Measurements from ENCODE around the gene FIBCD1.

The FIBCD1 gene, protein sequence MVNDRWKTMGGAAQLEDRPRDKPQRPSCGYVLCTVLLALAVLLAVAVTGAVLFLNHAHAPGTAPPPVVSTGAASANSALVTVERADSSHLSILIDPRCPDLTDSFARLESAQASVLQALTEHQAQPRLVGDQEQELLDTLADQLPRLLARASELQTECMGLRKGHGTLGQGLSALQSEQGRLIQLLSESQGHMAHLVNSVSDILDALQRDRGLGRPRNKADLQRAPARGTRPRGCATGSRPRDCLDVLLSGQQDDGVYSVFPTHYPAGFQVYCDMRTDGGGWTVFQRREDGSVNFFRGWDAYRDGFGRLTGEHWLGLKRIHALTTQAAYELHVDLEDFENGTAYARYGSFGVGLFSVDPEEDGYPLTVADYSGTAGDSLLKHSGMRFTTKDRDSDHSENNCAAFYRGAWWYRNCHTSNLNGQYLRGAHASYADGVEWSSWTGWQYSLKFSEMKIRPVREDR

DNA sequence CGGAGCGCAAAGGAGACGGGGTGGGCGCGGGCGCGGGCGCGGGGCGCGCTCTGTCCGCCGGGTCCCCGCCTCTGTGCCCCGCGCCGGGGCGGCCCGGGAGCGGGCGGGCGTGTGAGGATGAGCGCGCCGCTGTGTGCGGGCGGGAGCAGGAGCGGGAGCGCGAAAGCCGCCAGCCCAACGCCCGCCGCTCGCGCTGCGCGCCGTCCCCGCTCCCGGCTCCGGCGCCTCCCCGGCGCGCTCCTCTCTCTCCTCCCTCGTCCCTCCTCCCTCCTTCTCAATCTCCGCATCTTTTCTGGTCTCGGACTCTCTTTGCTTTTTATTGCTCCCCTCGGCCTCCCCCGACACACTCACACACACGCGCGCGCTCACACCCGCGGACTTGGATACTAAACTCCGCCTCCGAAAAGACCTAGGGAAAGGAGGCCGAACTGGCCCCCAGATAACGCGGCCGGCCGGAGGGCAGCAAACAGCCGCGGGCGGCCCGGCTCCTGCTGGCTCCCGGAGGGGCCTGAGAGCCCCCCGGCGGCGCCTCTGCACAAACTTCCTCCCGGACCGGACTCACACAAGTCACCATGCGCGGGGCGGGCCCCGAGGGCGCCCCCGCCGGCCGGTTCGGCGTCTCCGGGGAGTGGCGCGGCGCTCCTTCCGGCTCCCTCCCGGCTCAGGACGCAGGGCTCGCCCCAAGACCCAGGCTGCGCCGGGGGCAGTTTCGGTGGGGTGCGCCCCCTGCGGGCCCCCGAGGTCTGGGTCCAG, at the start of gene FIBCD1:
Gene FIBCD1 (minus strand): TSS at position 596 of the 753 bp plus-strand sequence. CDS start 640 bp downstream, outside the sequence.
- no peak for DNase-seq (ENCODE audit: low read depth)

DNA sequence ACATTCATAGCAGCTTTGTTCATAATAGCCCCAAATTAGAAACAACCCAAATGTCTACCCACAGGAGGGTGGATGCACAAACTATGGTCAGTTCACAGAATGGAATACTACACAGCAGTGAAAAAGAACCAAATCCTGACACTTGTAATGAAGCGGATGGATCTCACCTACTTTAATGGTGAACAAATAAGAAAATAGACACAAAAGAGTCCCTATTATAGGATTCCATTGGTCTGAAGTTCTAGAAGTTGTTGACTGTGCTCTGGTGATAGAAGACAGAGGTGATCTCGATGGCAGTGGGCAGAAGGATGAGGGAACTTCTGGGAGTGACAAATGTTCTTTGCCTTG, 49.3 kb upstream of the FIBCD1 start:
- no peak for DNase-seq (ENCODE audit: low read depth)

DNA sequence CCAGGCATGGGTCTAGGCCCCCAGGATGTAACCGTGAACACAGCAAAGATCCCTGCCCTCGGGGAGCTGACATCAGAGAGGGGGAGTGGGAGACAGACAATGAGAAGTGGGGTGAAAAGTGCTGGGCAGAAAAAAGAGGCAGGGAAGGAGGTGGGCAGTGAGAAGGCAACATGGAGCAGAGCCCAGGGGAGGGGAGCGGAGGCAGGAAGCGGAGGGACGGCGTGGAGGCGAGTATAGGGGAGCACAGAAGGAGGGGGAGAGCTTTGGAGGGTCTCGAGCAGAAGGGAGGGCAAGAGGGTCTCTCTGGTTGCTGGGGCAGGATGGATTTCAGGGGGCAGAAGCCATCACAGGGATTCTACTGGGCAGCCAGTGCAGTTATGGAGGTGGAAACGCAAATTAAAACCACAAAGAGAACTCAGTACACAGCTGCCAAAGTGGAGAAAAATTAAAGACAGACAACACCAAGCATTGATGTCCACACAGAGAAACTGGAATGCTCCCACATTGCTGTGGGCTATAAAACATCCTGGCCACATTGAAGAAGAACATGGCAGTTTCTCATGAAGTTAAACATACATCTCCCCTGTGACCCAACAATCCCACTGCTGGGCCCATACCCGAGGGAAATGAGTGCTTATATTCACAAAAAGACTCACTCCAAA, 48.8 kb upstream of the FIBCD1 start:
- no peak for DNase-seq (ENCODE audit: low read depth)

DNA sequence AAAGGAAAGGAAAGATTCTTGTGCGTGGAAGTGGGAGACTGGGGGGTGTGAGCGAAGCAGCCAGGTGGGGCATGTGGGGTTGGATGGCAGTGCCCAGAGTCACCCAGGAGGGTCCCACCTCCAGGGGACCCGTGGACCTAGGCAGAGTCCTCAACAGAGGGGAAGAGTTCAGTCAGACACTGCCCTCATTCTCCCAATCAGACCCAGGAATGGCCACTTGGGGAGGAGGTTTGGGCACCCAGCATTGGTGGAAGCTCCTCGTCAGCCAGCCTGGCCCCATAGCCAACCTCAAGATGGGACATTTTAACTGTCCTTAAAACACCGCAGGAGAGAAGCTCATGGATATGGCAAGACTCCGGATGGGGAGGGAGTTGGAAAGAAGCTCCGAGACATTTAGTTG, 48.0 kb upstream of the FIBCD1 start:
- DNase-seq (ENCODE audit: low read depth), result no peak

DNA sequence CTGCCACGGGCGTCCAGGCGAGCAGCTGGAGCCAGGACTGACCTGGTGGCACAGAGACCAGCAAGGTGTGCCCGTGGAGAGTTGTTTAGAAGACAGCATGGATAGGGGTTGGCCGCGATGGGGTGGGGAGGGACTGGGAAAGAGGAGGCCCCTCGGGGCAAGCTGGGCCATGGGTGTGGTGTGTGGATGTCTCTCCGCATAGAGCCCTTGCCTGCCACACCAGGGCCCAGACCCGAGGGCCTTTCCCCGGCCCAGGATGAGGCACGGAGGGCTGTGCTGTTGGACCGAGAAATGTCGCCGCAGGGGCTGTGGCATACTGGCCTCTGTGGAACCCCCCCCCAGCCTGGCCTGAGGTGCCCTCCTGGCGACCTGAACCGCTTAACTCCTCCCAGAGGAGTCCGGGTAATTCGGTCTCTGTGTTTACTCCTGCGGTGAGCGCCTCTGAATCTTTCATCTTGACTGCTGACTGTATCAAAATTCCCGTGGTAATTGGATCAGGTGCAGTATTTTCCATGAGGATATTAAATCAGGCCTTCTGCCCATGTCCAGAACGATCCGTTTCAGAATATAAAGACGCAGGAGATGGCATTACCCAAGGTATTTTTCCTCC, 47.4 kb upstream of the FIBCD1 start:
- no peak for DNase-seq (ENCODE audit: low read depth)

DNA sequence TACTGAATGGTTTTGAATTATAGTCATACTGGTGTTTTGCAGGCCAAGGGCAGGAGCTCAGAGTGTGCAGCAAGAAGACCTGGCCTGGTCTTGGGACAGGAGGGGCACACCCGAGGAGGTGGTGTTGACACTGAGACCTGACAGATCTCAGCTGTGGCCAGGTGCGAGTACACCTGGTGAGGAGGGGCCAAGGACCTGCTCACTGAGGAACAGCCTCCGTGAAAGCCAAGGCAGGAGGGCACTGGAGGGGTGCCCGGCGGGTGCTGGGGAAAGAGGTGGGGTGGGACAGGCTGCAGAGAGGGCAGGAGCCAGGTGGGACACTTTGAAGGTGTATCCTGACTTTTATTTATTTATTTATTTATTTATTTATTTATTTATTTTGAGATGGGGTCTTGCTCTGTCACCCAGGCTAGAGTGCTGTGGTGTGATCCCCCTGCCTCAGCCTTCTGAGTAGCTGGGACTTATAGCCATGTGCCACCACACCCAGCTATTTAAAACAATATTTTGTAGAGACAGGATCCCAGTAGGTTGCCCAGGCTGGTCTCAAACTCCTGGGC, 46.6 kb upstream of the FIBCD1 start:
- DNase-seq (ENCODE audit: low read depth), result no peak

DNA sequence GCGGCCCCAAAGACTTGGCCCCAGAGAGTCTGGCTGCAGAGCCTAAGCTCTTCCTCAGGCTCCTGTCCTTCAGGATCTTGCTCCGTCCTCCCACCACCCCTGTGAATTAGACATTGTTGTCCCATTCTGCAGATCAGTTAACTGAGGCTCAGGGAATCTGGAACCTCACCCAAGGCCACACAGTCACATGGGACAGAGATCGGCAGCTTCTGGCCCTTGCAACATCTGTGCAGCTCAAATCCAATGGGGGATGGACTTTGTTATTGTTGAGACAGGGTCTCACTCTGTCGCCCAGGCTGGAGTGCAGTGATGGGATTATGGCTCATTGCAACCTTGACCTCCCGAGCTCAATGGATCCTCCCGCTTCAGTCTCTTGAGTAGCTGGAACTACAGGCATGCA, 46.0 kb upstream of the FIBCD1 start:
- DNase-seq (ENCODE audit: low read depth), result no peak

DNA sequence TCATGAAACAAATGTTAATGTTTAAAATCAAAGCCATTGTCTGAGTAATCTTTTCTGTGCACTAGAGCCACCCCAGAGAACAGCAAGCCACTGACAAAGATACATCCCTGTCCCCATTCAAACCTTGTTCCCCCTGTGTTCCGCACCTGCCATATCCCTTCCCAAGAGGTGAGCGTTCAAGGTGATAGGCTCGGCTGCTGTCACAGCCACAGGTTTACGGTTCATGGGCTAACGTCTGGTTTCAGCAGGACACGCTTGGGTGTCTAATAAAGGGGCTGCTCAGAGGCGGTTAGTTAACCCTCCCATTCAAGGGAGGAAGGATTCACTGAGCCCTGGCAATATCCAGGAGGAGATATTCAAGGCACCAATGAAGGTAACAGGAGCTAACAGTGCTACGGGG, 45.5 kb upstream of the FIBCD1 start:
- no peak for DNase-seq (ENCODE audit: low read depth)

DNA sequence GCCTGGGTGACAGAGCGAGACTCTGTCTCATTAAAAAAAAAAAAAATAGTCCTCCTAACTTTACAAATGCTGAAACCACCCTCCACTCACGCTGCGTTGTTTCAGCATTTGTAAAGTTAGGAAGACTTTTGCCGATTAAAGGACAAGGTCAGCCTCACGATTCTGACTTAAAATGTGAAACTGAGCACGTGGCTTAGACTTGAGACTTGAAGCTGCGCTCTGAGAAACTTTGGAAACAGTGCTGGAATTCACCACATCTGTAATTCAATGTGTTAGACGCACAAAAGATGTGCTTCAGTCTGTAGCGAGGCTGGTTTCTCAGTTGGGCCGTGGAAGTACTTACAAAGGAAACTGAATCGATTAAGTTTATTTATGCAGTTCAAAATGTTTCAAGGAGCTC, 44.9 kb upstream of the FIBCD1 start:
- no peak for DNase-seq (ENCODE audit: low read depth)

DNA sequence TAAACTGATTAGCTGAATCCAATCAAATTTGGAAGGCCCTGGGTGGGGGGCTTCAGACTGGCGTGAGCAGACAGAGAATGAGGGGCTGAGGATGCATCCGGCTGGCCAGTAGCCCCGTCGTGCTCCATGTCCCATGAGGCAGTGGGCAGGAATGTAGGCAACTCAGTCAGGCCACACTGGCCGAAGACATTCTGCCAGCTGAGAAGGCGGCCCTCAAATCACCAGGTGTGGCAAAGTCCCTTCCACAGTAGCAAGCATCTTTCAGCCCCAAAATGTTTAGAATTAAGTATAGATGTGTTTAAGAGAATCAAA, 44.3 kb upstream of the FIBCD1 start:
- DNase-seq (ENCODE audit: low read depth), result no peak

DNA sequence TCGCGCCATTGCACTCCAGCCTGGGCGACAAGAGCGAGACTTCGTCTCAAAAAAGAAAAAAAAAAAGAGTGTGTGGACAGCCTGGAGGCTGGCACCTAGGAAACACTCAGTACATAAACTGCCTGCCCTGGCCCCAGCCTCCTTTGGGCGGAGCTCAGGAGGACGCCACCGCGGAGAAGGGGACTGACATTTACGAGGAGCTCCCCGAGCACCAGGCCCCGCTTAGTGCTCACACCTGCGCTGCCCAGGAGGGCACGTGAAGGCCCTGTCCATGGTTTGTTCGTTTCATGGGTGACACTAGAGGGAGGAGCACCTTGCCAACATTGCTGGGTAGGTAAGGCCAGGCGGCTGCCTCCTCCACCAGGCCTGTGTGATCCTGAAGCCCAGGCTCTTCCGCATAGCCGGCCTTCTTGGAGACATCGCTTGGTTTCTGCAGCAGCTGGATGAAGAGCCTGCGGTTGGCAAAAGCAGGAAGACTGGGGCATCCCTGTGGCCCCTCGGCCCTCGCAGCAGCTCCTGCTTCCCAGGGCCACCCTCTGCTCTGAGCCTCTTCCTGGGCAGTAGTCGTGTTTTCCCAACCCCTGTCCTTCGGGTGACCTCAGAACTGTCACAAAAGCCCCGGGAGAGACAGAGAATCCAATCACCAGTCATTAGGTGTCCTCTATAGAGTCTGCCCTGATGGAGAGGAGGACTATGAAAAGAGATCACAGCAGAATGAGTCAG, 43.8 kb upstream of the FIBCD1 start:
- DNase-seq (ENCODE audit: low read depth), result no peak

DNA sequence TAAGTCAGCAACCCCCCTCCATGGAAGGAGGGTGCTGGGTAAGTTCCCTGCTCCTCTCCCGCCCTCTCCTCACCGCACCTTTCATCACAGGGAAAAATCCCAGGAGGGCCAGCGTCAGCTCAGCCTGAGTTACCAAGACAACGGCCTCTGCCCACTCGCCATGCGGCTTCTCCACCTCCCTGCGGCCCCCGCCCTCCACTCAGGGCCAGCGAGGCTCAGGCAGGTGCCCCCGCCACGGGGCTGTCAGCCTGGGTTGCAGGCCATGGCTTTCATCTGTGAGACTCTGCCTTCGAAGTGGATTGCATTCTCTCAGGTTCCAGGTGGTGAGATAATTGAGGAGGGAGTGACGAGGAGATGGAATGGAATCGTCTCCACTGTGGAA, 42.7 kb upstream of the FIBCD1 start:
- no peak for DNase-seq (ENCODE audit: low read depth)

DNA sequence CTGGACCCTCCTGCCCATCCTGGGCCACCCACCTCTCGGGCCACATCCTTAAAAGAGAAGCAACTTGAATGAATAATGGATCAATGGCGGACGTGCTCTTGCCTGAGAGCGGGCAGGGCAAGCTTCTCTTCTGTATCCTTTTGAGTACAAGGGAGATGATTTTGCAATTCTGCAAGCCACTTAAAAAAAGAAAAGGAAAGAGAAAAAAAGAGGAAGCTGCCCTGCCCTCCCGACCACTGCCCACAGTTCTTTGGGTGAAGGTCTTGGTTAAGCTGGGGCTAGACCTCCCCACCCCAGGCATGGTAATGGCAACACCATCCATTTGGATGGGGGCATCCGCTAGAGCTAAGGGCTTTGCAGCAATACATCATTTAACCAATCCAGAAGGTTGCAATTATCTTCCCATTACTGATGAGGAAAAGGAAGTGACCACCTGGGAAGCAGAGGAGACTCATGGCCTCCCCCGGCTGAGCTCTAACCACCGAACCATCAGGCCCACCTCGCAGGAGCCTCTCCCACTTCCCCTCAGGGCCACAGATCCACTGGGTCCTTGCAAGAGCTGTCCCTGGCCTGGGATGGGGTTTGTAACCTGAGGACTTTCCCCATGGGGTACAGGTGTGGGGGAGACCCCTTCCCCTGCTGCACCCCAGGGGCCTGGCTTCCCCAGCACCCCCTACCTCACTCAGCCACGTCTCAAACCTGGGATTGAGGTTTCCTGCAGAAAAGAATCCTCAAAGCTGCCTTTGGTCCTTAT, 42.1 kb upstream of the FIBCD1 start:
- DNase-seq (ENCODE audit: low read depth), result no peak

DNA sequence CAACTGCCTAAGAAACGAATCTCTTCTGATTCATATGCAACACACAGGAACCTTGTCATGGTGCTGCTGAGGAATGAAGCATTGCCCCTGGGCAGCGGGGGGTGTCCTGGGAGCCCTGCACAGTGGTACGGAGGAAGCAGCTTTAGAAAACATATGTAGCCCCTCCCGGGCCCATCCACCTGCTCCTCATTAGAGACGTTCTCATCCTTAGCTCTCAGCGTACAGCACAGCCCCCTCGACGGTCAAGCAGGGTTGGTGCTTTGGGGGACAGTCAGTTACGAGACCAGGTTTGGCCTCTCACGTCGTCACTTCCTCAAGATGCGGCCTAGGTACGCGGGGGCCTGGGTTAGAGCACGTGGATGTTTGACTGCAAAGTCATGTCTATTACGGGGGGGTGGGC, 41.5 kb upstream of the FIBCD1 start:
- no peak for DNase-seq (ENCODE audit: low read depth)

DNA sequence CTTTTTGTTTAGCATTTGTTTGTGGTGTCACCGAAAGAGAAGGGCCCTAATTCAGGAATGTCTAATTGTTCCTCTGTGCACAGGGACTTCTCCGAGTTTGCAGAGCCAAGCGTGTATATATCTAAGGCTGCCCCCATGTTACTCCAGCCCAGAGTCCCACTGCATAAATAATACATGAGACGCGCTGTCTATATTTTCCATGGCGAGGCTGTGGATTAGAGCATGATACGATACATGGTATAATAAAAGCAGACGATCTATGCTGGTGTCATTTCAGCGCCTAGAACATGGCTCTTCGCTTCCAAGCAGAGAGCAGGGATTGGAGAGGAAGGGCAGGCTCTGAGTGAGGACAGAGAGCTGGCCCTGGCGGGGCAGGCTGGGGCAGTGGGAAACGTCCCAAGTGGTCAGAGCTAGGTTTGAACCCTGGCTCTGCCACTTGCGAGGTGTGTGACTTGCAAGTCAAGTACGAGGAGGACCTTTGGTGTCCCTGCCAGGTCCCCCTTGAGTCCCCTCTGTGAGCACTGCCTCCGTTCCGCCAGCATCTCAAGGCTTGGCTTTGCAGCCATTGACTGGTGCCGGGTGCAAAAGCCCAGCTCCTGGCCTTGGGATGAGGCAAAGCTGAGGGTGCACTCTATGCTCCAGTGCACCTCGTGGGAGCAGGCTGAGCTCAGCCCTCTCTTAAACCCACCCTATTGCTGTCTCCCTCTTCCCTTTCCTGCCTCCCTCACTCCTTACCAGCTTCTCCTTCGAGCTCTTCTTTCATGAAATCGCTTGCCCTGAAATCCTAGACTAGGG, 40.7 kb upstream of the FIBCD1 start:
- no peak for DNase-seq (ENCODE audit: low read depth)

DNA sequence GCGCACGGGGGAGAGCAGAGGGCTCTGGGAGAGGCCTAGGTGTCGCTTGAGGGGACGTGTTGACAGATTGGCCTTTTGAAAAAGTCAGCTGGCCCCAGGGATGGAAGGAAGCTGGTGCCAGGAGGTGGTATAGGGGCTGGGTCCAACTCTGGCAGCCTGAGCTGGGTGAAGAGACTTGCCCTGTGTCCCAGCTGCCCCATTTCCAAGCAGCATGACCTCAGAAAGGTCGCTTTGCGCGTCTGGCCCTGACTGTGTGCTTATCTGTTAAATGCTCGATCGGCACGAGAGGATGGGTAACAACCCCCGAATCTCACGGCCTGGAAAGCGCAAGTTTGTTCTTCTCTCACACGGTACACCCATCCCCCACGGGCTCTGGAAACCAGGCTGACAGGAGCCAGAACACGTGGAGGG, 38.8 kb upstream of the FIBCD1 start:
- no peak for DNase-seq (ENCODE audit: low read depth)

DNA sequence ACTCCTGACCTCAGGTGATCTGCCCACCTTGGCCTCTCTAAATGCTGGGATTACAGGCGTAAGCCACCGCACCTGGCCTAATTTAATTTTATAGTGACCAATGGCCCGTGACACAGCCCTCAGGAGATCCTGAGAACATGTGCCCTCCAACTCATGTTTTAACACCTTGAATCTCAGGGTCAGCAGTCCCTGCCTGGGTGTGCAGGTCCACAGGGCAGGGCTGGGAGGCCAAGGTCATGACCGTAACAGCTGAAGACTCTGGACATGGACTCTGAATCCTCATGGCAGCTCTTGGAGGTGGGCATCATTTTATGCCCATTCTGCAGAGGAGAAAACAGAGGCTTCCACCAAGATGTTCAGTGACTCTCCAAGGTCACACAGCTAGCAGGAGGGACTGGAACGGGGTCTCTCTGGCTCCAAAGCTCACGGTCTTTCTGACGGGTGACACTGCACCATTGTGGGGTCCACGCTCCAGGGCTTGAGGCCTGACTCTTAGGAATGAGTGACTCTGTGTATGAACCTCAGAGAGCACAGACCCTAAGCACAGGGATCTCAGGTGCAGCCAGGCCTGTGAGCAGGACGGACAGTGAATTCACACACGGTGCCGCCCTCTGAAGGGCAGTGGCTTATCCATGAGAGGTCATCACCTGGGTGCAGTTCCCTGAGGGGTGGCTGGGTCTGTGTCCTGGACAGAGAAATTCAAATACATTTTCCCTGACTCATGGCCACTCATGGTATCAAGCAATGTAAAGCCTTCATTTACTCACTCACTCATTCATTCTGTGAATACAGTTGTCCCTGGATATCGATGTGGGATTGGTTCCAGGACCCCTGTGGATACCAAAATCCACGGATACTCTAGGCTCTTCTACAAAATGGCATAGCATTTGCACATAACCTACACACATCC, 37.1 kb upstream of the FIBCD1 start:
- DNase-seq (ENCODE audit: low read depth), result no peak

DNA sequence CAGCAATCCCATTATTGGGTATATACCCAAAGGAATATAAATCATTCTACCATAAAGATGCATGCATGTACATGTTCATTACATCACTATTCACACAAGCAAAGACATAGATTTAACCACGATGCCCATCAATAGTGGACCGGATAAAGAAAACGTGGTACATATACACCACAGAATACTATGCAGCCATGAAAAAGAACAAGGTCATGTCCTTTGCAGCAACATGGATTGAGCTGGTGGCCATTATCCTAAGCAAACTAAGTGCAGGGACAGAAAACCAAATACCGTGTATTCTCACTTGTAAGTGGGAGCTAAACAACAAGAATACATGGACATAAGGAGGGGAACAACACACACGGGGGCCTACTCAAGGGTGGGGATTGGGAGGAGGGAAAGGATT, 36.1 kb upstream of the FIBCD1 start:
- DNase-seq (ENCODE audit: low read depth), result no peak

DNA sequence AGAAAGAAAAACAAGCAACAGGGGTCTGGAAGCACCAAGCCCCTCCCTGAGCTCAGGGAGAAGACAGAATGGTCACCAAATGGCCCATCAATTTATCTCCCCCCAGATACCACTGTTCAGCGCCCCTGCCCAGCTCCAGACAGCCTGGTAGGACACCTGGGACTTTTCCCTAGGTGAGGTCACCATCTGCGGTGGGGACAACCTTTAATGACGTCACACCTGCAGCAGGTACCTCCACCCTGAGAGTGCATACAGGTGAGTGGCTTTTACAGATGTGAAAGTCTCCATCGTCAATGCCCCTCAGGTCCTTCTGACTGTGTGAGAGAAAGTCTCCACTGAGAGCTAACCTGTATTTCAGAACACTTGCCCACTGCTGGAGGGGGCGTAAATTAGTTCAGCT, 35.6 kb upstream of the FIBCD1 start:
- DNase-seq (ENCODE audit: low read depth), result no peak
